GM20000 (cell line): ENCODE results near the gene ASF1B.

Source experiments
- DNase-seq: peaks from one replicate; pipeline ENCODE4 v3.0.0; 2012; ENCODE audit warnings: low spot score
- TF ChIP-seq, protein P1 (sequence below): IDR thresholded peaks from 2 replicates; pipeline ENCODE4 v1.5.1; 2012; ENCODE audit warnings: mild to moderate bottlenecking, control low read depth; ENCODE audit errors: extremely low read depth, missing control alignments

ASF1B gene

DNA sequence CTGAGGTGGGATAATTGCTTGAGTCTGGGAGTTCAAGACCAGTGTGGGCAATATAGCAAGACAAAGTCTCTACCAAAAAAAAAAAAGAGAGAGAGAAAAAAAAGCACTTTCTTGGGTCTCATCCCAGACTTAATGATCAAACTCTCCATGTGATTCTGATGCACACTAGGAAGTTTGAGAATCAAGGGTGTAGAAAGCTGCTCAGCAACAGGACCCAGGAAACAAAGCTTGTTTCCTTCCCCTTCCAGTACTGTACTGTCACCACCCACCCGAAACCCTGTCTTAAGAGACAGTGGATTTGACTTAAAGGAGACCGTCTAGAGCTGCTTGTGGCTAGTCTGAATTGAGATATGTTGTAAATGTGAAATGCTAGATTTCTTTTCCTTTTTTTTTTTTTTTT, 58.0 kb downstream of the ASF1B start:
- TF ChIP-seq, protein P1, sequence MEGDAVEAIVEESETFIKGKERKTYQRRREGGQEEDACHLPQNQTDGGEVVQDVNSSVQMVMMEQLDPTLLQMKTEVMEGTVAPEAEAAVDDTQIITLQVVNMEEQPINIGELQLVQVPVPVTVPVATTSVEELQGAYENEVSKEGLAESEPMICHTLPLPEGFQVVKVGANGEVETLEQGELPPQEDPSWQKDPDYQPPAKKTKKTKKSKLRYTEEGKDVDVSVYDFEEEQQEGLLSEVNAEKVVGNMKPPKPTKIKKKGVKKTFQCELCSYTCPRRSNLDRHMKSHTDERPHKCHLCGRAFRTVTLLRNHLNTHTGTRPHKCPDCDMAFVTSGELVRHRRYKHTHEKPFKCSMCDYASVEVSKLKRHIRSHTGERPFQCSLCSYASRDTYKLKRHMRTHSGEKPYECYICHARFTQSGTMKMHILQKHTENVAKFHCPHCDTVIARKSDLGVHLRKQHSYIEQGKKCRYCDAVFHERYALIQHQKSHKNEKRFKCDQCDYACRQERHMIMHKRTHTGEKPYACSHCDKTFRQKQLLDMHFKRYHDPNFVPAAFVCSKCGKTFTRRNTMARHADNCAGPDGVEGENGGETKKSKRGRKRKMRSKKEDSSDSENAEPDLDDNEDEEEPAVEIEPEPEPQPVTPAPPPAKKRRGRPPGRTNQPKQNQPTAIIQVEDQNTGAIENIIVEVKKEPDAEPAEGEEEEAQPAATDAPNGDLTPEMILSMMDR: no peak
- no peak for DNase-seq

DNA sequence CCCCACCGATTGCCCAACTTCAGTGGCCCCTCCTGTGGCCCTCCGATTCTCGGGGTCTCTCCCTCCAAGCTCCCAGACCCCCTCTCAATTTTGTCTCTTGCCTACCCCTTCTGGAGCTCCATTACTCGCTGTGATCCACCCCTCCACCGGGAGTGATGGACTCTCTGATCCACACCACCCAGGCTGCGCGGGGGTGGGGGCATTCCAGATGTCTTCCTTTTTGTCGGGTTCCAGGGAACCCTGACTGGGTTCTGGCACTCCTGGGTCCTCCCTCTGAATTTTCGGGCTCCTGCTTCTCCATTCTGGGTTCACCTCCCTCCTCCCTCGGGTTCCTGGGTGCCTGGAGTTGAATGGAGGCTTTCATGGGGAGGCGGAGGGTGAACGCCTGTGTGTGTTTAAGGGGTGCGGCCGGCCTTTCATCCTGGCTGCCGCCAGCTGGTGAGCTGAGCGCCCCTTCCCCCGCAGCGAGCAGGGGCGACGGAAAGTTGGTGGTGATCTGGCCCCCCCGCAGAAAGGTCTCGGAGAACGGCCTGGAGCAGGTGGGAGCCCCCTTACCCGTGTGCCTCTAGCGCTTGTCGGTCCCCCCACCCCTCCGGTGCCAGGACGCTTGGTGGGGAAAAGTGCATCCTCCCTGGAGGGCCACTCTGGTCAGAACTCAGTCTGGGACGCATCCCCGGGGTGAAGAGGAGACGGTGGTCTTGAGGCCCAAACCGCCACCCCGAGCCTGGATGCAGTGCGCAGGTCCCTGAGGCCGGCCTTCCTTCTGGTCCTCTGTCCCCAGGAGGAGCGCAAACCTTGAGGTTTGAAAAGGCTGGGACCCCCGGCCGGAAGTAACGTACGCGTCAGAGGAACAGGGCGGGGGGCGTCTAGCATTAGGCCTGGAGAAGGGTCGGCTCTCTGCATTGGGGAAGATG, 62.2 kb downstream of the ASF1B start:
- TF ChIP-seq, protein P1: no peak

DNA sequence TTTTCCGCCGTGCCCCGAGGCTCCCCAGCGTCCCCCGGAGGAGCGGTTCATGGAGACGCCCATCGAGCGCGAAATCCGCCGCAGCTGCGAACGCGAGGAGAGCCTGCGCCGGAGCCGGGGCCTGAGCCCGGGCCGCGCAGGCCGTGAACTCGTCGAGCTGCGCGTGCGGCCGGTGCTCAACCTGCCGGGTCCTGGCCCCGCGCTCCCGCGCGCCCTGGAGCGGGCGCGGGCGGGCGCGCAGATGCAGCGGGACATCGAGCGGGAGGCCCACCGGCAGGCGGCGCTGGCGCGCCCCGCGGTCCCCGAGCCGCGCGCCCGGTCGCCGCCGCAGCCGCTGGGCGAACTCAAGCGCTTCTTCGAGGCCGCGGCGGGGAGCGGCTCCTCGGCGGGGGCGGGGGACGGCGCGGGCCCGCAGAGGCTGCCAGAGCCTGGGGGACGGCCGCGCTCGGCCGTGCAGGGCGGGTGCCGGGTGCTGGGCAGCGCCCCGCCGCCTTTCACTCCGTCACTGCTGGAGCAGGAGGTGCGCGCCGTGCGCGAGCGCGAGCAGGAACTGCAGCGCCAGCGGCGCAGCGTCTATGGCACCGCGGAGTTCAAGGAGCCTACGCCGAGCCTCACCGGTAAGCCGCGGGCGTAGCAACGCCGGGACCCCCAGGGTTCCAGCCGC, 63.0 kb downstream of the ASF1B start:
- DNase-seq: peak; percentile 92
- TF ChIP-seq, protein P1: peak; percentile 83

More for the DNA sequence above, 62.2 kb downstream of the ASF1B start:
- DNase-seq: peak; percentile 34

DNA sequence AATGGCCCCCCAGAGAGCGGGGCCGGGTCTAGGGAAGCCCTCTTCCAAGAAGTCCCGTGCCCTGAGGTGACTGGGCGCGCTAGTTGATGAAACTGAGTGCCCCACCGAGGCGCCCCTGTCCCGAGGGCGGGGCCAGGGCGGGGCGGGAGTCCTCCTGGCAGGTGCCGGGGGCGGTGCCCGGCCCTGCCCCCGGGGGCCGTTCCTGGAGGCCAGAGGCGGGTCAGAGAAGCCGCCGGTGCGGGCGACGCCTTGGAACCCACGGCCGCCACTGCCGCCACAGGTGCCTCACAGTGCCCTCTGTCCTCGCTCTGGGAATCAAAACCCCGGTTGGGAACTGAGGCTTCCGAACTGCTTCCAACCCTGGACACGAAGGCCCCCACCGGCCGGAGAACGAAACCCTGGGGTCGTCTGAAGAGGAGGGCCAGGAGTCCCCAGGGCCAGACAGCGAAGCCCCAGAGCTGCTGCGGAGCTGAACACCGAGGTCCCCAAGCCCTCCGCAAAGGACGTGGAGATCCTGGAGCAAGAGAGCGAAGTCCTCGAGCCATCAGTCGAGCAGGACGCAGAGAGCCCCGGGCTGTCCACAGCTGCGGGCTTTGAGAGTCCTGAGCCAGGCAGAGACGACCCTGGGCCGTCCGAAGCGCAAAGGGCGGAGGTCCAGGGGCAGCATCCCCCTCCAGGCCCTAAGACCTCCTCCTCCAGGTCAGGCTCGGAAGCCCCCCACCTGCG, 63.7 kb downstream of the ASF1B start, which contains the start of gene MISP3:
MISP3 (plus strand) TSS at position 252 of the 726 bp plus-strand sequence. CDS start 524 bp downstream, outside the sequence.
- TF ChIP-seq, protein P1: no peak
- DNase-seq: peak; percentile 77

DNA sequence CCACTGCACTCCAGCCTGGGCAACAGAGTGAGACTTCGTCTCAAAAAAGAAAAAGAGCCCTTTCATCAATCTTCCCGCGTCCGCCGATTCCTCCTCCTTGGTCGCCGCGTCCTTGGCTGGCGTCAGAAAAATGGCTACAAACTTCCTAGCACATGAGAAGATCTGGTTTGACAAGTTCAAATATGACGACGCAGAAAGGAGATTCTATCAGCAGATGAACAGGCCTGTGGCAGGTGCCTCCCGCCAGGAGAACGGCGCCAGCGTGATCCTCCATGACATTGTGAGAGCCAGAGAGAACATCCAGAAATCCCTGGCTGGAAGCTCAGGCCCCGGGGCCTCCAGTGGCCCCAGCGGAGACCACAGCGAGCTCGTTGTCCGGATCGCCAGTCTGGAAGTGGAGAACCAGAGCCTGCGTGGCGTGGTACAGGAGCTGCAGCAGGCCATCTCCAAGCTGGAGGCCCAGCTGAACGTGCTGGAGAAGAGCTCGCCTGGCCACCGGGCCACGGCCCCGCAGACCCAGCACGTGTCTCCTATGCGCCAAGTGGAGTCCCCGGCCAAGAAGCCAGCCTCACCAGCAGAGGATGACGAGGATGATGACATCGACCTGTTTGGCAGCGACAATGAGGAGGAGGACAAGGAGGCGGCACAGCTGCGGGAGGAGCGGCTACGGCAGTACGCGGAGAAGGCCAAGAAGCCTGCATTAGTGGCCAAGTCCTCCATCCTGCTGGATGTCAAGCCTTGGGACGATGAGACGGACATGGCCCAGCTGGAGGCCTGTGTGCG, 65.9 kb downstream of the ASF1B start:
- TF ChIP-seq, protein P1: no peak
- no peak for DNase-seq
